NOMO-1 treated with dmso at 0.1 percent for 144 hours (cell line): Measurements from ENCODE around the gene PPP2R2B.

Source experiments
- DNase-seq: peaks from one replicate; lab custom pipeline; 2025; ENCODE audit not compliant: unreplicated experiment; lab: John Stamatoyannopoulos, UW

Gene PPP2R2B

DNA sequence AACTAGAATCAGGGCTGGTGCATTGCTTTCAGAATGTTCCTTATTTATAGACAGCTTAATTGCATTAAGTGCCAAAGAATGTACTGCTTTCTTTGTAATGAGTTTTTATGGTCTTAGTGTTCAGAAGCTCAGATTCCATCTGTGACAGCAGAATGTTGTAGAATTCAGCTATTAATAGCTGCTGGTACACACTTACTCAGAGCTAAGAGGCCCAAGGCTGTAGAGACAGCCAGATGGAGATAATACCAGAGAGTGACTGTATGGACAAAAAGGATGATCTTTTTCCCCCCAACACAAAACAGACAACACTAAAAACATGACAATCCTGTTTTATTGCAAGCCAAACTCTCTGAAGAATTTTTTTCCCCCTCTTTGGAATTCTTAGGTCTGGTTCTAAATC is 50.2 kb downstream of the PPP2R2B start:
- DNase-seq = no peak

- no peak for DNase-seq
Measured at GRCh38 chr5:146827901-146828300, 50.7 kb downstream of the PPP2R2B start.

GRCh38 chr5:146825033-146825432 is 53.5 kb downstream of the PPP2R2B start:
- DNase-seq = no peak

GRCh38 chr5:146821732-146822131 is 56.8 kb downstream of the PPP2R2B start:
- no peak for DNase-seq

- no peak for DNase-seq
Measured at GRCh38 chr5:146820987-146821386, 57.6 kb downstream of the PPP2R2B start.

DNA sequence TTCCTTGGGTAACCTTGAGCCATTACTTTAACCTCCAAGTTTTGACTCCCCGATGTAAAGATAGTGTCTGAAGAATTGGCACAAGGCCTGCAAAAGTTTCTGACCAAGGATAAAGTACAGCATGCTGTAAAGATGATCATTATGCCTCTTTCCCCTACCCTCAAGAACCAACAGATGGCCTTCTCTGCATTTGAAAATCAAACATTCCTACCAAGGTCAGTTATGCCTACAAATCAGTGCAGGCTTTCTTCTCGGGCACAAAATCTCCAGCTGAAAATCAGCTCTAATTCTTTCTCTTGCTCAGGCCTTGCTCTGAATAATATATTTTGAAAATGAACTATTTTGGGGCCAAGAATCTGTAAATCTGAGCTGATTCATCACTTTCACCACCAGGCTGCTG is 59.7 kb downstream of the PPP2R2B start:
- no peak for DNase-seq

DNA sequence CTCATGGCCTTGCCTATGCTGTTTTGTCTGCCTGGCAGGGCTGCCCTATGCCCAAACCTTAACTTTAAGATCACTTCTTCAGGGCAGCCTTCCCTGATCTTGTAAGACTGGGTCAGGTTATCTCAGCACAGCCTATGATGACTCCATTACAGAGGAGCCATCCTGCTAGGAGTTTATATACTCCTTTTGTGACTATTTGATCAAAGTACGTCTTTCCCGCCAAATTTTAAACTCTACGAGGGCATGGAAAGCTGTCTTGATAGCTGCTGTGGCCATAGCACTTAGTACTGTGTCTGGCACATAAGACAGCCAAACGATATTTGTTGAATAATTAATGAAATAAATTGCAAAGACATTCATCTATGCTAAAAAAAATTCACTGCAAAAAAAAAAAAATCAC is 60.6 kb downstream of the PPP2R2B start:
- no peak for DNase-seq

DNA sequence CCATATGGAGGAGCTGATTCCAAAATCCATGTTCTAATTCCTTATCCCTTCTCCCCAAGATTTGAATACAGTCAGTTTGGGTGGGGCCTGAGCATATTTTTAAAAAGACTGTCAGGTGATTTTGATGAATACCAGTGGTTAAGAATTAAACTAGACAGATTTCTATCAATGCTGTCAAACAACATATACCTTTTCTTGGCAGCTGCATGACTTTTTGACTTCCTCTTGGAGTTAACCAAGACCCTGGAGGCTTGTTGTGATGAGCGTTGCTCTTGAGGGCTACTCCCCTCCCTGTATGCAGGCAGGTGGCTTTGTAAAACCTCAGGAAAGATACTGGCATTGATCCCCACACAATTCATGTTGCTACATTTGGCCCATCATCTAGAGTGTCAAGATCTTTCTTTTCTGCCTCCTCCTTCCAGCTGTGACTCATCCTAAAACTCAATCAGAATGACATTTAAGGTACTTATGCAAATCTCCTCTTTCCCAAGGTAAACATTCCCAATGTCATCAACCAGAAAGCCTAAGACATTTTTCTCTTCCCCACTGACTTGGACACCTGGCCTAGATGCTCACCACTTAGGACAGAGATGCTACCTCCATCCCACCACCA is 61.7 kb downstream of the PPP2R2B start:
- no peak for DNase-seq

GRCh38 chr5:146815411-146815810 is 63.1 kb downstream of the PPP2R2B start:
- DNase-seq = no peak

- peak; percentile 47 for DNase-seq
Measured at GRCh38 chr5:146813346-146814157, 65.0 kb downstream of the PPP2R2B start.

DNA sequence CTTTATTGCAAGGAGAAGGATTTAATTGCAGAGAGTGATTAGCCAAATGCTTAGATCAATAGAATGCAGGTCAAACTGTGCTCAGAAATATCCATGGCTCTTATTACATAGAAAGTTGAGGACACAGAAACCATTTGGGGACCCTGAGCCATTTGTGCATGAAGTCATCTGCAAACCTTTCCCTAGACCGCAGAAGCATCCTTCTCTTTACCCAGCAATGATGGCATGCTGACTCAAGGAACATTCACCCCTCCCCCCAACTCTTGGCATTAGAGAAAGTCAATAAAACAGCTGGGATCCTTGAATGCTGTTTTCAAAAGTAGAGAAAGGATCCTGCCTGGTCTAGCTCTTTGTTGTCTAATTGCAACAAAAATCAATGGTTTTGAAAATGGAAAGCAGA is 73.5 kb downstream of the PPP2R2B start:
- no peak for DNase-seq

DNA sequence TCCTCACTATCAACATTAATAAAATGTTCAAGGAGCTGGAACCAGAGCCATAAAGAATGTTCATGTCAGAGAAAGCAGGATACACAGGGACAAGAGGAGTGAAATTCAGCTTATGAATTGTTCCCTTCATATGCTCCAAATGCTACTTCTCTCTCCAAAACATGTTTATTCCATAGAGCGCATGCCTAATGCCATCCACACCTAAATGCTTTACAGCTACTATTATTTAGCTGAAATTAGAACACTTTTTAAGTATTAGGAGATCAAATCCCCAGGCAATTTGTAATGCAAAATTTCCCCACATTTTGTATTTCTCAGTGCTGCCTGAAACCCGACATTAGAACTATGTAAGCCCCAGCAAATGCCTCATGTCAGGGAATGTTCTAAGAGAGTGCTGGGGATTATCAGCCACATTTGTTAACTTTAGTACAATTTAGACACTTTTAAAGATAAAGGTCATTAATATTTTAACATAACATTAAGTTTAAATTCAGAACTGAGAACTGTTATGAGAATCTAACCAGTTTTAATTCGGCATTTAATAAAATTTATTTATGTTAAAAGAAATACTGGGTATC is 75.5 kb downstream of the PPP2R2B start:
- DNase-seq = no peak

DNA sequence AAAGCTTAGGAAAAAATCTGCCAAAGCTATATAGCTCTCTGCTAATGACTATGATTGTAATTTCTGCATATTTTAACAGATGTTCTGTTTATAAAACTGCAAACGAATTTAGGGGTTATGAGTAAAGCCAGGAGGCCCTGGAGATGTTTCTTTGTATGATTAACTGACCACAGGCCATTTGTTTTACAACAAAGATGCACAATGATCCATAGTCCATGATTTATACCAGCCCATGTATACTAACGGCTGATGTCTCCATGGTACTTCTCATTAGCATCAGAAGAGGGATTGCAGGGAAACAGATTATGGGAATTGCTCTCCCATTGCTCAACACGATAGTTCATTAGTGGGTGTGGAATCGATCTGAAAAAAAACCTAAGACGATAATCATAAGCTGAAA is 78.9 kb downstream of the PPP2R2B start:
- DNase-seq = no peak

DNA sequence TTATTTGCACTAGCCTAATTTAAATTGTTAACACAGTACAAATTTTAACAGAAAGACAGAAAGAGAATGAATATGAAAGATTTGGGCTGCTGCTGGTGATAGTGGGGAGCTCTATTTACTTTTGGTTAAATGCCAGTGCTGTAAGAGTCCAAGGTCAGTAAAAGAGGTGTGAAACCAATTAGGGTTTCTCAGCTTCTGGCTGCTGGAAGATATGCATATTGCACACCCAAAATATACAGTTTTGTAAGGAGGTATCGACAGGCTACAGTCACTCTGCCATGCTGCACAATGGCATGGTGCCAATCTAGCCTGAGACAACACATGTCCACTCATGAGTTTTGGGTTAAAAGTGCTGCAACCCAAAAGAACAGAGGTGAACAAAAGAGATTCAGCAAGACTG is 79.3 kb downstream of the PPP2R2B start:
- DNase-seq = no peak

- no peak for DNase-seq
Measured at GRCh38 chr5:146797658-146798057, 80.9 kb downstream of the PPP2R2B start.

- DNase-seq = no peak
Measured at GRCh38 chr5:146796911-146797310, 81.6 kb downstream of the PPP2R2B start.

- DNase-seq = no peak
Measured at GRCh38 chr5:146796144-146796543, 82.4 kb downstream of the PPP2R2B start.

- DNase-seq = no peak
Measured at GRCh38 chr5:146794326-146795029, 84.1 kb downstream of the PPP2R2B start.

- DNase-seq = no peak
Measured at GRCh38 chr5:146793709-146794108, 84.8 kb downstream of the PPP2R2B start.

GRCh38 chr5:146791471-146791870 is 87.1 kb downstream of the PPP2R2B start:
- no peak for DNase-seq

- DNase-seq = no peak
Measured at GRCh38 chr5:146789712-146790653, 88.6 kb downstream of the PPP2R2B start.
